MM.1S (cell line): ENCODE results near the gene MISP3.
"Not testable (repeated sequence)": the region's sequence is repeated elsewhere in the genome, so short reads cannot be mapped to it uniquely, and the experiment has no call there.

Source experiments
- DNase-seq: peaks from one replicate; pipeline ENCODE4 v3.0.0-alpha.2; 2015
- H2AFZ ChIP-seq: fragments of 300-600 bp; sonication (generic); 2 replicates; pipeline ENCODE4 v1.6.0; 2016; ENCODE audit warnings: antibody characterized with exemption, low read length
- H3F3A ChIP-seq: fragments of 300-600 bp; sonication (generic); 2 replicates; pipeline ENCODE4 v1.6.1; 2016; ENCODE audit warnings: mild to moderate bottlenecking, antibody characterized with exemption, low read length, moderate library complexity, mixed read lengths; ENCODE audit not compliant: insufficient read depth
- H3K27ac ChIP-seq: fragments of 300-600 bp; sonication (generic); 2 replicates; pipeline ENCODE4 v1.5.1; 2016; ENCODE audit warnings: mild to moderate bottlenecking, low read length
- H3K27me3 ChIP-seq: fragments of 300-600 bp; sonication (generic); replicated peaks from 2 replicates; pipeline ENCODE4 v1.6.0; 2016; ENCODE audit warnings: low read length; ENCODE audit not compliant: insufficient read depth
- H3K36me3 ChIP-seq: fragments of 300-600 bp; sonication (generic); replicated peaks from 2 replicates; pipeline ENCODE4 v1.6.1; 2016; ENCODE audit warnings: mild to moderate bottlenecking, low read length, mixed read lengths; ENCODE audit not compliant: insufficient read depth
- H3K4me1 ChIP-seq: fragments of 300-600 bp; sonication (generic); 2 replicates; pipeline ENCODE4 v1.6.1; 2016; ENCODE audit warnings: low read length, mixed read lengths
- H3K4me2 ChIP-seq: fragments of 300-600 bp; sonication (generic); 2 replicates; pipeline ENCODE4 v1.6.0; 2016; ENCODE audit warnings: low read depth, low read length
- H3K4me3 ChIP-seq: fragments of 300-600 bp; sonication (generic); 2 replicates; pipeline ENCODE4 v1.5.1; 2016; ENCODE audit warnings: low read length, mixed read lengths
- H3K79me2 ChIP-seq: fragments of 300-600 bp; sonication (generic); 2 replicates; pipeline ENCODE4 v1.6.1; 2016; ENCODE audit warnings: mixed run types, low read length, mixed read lengths
- H3K9ac ChIP-seq: fragments of 300-600 bp; sonication (generic); 2 replicates; pipeline ENCODE4 v1.6.1; 2016; ENCODE audit warnings: low read length, mixed read lengths
- H3K9me2 ChIP-seq: fragments of 300-600 bp; sonication (generic); replicated peaks from 2 replicates; pipeline ENCODE4 v1.6.1; 2016; ENCODE audit warnings: mild to moderate bottlenecking, low read length, mixed read lengths; ENCODE audit not compliant: insufficient read depth
- H3K9me3 ChIP-seq: fragments of 300-600 bp; sonication (generic); replicated peaks from 2 replicates; pipeline ENCODE4 v1.6.1; 2016; ENCODE audit warnings: mild to moderate bottlenecking, low read length, mixed read lengths; ENCODE audit not compliant: insufficient read depth
- H4K20me1 ChIP-seq: fragments of 300-600 bp; sonication (generic); 2 replicates; pipeline ENCODE4 v1.6.1; 2016; ENCODE audit warnings: mild to moderate bottlenecking, low read length, moderate library complexity, mixed read lengths; ENCODE audit not compliant: insufficient read depth
- CTCF ChIP-seq: fragments of 300-600 bp; sonication (generic); IDR thresholded peaks from 2 replicates; pipeline ENCODE4 v1.5.1; 2016; ENCODE audit warnings: antibody characterized with exemption, low read length, mixed read lengths
- EZH2 ChIP-seq: fragments of 300-600 bp; sonication (generic); optimal IDR thresholded peaks from 2 replicates; pipeline ENCODE3; 2017; ENCODE audit warnings: low read depth, mild to moderate bottlenecking, antibody characterized with exemption, low read length, mixed read lengths
- EZH2phosphoT487 ChIP-seq: fragments of 300-600 bp; sonication (generic); IDR thresholded peaks from 2 replicates; pipeline ENCODE4 v1.6.1; 2018; ENCODE audit warnings: antibody characterized with exemption, low read length

The MISP3 gene

DNA sequence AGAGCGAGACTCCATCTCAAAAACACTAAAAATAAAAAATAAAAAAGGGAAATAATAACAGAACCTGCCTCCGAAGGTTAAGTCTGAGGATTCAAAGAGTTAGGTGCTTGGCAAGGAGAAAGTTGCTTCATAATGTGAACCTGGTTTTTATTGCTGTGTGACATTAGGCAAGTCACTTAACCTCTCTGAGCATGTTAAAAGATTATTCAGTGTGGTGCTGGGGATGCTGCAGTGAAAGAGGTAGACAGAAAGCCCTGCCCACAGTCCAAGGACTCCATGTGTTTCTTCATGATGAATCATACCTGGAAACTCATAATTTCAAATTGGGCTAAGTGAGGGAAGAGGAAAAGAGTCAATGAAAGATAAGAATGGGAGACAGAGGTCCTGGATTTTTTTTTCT lies 38.6 kb upstream of the MISP3 start:
- Histone ChIP-seq H3K4me2 (no peak overlapping the region), H3K4me1 (0 out of 2 replicates have a peak, but pooled peaks cover 3% of the 10 kb centered on the region), H3K79me2 (no peaks in the 10 kb centered on the region), H3K4me3 (no peak overlapping the region), H4K20me1 (no peaks in the 10 kb centered on the region), H3K36me3 (no peaks in the 10 kb centered on the region), H3K27ac (no peak overlapping the region), H3F3A (no peaks in the 10 kb centered on the region), H3K9me2 (no peaks in the 10 kb centered on the region), H3K27me3 (peaks cover 7% of the 10 kb centered on the region; the same call in 1 of the 2 replicates), H3K9ac (no peak overlapping the region), H3K9me3 (no peaks in the 10 kb centered on the region), H2AFZ (no peak overlapping the region)
- DNase-seq, result no peak
- no peak for TF ChIP-seq EZH2

GRCh38 chr19:14035159-14035558 lies 37.4 kb upstream of the MISP3 start:
- H3K27ac ChIP-seq, H3K79me2 ChIP-seq, H3K9me2 ChIP-seq, H3K4me3 ChIP-seq, H3K4me2 ChIP-seq, H3K36me3 ChIP-seq, H3K27me3 ChIP-seq, H3K4me1 ChIP-seq, H3K9me3 ChIP-seq, DNase-seq, H3K9ac ChIP-seq, H3F3A ChIP-seq, H4K20me1 ChIP-seq, H2AFZ ChIP-seq: not testable (repeated sequence)

DNA sequence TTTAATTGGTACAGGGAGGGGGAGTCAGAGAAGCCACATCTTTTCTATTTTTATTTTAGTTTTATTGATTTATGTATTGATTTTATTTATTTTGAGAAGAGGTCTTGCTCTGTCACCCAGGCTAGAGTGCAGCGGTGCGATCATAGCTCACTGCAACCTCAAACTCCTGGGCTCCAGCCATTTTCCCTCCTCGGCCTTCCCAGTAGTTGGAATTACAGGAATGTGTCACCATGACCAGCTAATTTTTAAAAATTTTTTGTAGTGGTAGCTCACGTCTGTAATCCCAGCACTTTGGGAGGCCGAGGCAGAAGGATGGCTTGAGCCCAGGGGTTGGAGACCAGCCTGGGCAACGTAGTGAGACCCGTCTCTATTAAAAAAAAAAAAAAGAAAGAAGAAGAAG lies 36.9 kb upstream of the MISP3 start:
- 0 out of 2 replicates have a peak, but pooled peaks cover 3% of the 10 kb centered on the region for H3K4me1 ChIP-seq
- no peaks in the 10 kb centered on the region for H3K9me2 ChIP-seq
- no peak overlapping the region for H3K27ac ChIP-seq
- DNase-seq, result no peak
- H2AFZ ChIP-seq, result no peak overlapping the region
- H3K4me2 ChIP-seq, result no peak overlapping the region
- H3F3A ChIP-seq, result no peaks in the 10 kb centered on the region
- H3K36me3 ChIP-seq, result no peaks in the 10 kb centered on the region
- H3K79me2 ChIP-seq, result no peaks in the 10 kb centered on the region
- no peaks in the 10 kb centered on the region for H3K27me3 ChIP-seq
- H3K4me3 ChIP-seq, result no peak overlapping the region
- TF ChIP-seq EZH2phosphoT487 (no peak), CTCF (no peak), EZH2 (no peak)
- no peaks in the 10 kb centered on the region for H4K20me1 ChIP-seq
- H3K9me3 ChIP-seq, result no peaks in the 10 kb centered on the region
- H3K9ac ChIP-seq, result no peak overlapping the region

DNA sequence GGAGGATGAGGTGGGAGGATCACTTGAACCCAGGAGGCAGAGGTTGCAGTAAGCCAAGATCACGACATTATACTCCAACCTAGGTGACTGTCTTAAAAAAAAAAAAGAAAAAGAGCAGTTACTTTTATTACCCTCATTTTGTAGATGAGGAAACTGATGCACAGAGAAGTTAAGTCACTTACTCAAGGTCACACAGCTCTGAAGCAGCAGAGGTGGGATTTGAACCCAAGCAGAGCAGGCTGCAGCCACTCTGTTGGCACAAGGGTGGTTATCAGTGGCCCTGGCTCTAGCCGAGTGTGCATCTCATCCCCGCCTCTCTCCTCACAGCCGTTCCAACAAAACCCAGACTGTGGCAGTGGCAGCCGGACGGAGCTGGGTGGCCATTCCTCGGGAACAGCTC lies 33.4 kb upstream of the MISP3 start:
- H3K4me2 ChIP-seq, result no peak overlapping the region
- DNase-seq, result no peak
- peaks cover 13% of the 10 kb centered on the region for H3K4me1 ChIP-seq
- H3K27me3 ChIP-seq, result no peaks in the 10 kb centered on the region
- no peak overlapping the region for H3K27ac ChIP-seq
- H3K79me2 ChIP-seq, result no peaks in the 10 kb centered on the region
- TF ChIP-seq CTCF (no peak), EZH2 (no peak), EZH2phosphoT487 (no peak)
- no peaks in the 10 kb centered on the region for H4K20me1 ChIP-seq
- H3K9me3 ChIP-seq, result no peaks in the 10 kb centered on the region
- no peaks in the 10 kb centered on the region for H3K9me2 ChIP-seq
- no peaks in the 10 kb centered on the region for H3K36me3 ChIP-seq
- no peak overlapping the region for H3K4me3 ChIP-seq
- no peak overlapping the region for H3K9ac ChIP-seq
- no peak overlapping the region for H2AFZ ChIP-seq
- peaks cover 5% of the 10 kb centered on the region for H3F3A ChIP-seq
